GM19193 (cell line): ENCODE results near the gene MGAT5.

ENCODE experiments used
- POLR2A ChIP-seq: IDR thresholded peaks from 4 replicates; pipeline ENCODE4 v1.6.1; 2011; ENCODE audit not compliant: insufficient read depth, insufficient read length; ENCODE audit errors: extremely low read depth

The MGAT5 gene

DNA sequence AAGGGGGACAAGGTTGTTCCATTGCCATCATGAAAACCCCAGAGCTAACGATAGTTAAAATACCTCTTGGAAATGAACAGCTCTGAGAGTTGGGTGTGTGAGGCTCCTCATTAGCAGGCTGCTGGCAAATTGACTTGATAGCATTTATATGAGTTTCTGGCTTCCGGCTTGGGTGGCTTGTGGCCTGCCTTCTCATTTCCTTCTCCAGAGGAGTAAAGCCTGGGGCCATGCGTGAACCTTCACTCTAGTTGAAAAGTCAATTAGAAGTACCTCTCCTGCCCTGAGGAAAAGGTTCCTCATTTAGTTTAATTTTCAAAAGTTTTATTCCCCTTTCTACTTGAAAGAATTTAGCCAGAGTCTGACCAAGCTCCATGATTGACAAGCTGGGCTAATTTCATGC lies 67.1 kb downstream of the MGAT5 start:
- no peak for TF ChIP-seq POLR2A

DNA sequence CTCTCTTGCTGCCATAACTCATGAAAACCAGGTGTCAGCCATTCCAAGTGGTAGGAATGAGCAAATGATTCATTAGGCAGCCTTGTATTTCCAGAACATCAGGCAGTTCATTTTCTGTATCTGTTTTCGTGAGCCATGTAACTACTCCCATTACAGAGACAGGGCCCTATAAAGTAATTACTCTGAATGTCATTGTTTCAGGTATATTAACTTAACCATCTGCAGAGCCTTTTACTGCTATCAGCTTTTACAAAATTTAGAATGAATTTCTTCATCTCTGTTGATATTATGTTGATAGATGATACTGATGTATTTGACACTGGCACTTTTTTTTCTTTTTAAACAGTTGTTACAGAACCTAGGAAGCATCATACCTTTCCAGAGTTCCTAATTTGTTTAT lies 69.9 kb downstream of the MGAT5 start:
- TF ChIP-seq POLR2A = no peak

DNA sequence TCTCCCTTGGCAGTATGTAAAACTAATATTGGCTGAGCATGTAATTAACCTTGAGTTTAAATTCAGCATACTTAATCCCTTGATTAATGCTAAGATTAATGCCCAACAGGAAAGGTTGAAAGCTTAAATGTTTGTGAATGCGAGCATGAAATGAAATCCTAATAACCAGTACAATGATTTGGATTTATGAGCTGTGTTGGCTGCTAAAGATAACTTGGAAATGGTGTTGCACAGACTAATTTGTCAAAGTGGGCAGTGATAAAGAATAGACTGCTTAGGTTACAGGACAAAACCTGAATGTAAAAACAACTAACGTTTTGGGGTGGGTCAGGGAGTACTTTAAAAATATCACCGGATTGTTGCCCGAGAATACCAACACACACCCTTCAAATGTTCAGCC lies 70.6 kb downstream of the MGAT5 start:
- no peak for TF ChIP-seq POLR2A

DNA sequence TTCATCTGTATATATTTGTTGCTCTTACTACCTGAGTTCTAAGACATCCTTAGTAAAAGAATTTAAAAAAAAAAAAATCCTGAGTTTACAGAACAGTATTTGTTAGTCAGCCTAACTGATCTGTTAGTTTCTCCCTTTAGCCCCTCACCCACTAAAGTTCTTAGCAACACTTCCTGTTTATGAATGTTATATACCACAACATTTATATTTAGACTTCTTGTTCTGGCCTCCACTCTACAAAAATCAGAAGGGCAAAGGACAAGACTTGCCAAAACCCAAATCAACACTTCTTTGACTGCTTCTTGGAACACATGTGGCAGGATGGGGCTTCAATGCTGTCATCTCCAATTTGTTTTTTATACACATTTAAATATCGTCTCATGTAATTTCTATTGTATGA lies 71.1 kb downstream of the MGAT5 start:
- TF ChIP-seq POLR2A = no peak

DNA sequence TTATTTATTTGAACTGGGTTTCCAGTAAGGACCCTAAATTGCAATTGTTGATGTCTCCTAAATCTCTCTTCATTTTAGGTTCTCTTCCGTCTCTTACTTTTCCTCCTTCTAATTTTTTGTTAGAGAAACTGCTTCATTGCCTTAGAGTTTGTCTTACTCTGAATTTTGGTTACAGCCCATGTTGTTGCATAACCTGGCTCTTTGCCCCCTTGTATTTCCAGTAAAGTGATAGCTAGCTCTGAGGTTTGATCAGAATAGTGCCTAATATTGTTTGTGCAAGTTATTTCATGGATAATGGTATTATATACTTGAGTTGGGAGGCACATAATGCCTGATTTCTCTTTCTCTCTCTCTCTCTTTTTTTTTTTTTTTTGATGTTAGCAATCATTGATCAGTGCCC lies 71.8 kb downstream of the MGAT5 start:
- no peak for TF ChIP-seq POLR2A

DNA sequence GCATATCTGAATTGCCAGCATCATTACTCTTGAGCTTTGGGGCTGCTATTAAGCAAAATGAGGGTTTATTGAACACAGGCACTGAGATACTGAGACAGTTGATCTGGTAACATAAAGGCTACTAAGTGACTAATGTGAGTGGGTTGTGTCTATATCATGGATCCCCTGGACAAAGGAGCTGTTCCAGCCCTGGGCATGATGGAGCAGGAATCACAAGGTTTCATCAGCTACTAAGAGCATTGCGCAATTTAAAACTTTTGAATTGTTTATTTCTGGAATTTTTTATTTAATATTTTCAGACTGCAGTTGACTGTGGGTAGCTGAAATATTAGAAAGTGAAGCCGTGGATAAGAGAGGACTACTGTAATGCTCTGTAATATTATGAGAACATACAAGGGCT lies 73.5 kb downstream of the MGAT5 start:
- no peak for TF ChIP-seq POLR2A

DNA sequence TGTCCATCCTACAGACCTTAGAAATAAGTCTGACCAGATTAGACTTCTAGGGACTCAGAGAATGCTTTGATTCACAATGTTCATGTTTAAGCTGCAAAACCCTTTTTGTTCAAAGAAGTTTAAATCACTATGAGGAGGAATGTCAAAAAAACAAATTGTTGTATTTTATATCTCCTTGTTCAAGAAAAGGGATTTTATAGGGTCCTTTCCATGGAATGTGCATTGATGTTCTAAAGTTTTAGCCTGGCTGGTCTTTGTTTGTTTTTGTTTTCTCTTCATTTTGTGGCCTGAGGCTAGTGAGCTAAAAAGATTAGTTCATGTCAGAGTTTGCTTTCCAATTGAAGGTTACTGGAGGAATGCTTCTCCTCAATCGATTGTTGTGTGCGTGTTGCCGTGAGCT lies 77.2 kb downstream of the MGAT5 start:
- TF ChIP-seq POLR2A = no peak

DNA sequence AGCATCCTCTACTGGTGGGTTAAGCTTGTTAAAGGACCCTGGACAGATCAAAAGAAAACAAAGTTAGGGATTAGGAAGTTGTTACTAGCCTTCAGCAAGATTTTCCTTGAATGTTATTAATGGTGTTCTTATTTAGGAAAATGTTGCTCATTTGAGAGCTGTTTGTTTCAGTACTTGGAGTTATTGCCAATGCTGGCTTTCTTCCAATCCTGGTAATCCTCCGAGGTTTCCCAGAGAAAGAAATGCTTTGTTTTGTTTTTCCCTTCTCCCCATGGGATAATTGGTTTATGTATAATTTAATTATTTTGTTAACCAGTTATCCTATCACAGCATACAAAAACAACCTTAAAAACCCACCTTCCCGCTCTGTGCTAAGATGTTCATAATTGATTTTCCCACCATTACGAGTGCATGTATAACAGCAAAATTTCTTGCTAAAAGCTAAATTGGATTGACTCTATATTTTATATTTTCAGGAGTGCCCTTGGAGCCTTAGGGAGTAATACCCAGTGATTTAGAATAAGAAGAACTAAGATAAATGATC lies 79.8 kb downstream of the MGAT5 start:
- no peak for TF ChIP-seq POLR2A

DNA sequence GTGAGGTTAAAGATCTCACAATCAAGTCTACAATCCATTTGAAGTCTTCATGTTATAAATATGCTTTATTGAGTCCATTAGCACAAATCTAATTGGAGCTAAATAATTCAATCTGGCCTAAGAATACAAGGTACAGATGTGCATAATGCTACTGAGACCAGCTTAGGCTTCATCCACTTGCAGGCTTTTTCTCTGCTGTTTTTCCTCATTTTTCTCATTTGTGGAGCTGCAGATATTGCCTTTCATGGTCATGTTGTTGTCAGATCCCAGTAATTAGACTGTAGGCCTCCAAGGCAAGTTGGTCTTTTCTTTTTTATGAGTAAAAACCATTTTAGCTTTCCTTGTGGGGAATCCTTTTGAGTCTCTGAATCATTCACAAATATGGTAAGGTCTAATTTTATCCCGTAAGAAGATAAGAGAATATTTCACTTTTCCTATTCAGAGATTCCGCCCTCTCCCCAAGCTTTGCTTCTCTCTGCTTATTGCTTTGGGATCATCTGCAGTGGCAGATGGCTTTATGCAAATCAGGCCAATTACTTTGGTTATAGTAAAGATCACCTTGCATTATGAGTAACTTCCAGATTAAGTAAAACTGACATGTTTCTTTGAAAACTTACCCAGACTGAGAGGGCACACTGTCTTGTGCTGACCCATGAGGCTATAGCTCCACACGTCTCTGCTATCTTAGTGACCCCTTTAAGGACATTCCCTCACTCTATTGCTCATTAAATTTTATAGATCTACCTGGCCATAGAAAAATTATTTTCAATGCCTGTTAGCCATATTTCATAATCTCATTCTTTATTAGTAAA lies 80.9 kb downstream of the MGAT5 start:
- no peak for TF ChIP-seq POLR2A

DNA sequence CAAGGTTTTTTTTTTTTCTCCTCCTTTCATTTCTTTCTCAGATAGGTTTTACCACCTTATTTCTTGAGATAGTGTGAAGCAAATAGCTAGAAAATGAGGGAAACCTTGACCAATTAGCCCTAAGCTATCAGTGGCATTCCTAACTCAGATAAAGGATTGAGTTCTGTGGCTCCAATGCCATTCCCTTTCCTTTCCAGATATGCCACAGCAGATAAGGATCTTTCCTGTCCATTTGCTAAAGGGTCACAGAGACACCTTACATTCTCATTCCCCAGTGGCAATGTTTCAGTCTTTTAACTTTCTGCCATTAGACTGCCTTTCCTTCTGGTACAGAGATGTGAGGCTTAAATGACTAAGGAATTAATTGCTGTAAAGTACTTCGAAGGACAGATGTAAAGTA lies 81.7 kb downstream of the MGAT5 start:
- TF ChIP-seq POLR2A = no peak

DNA sequence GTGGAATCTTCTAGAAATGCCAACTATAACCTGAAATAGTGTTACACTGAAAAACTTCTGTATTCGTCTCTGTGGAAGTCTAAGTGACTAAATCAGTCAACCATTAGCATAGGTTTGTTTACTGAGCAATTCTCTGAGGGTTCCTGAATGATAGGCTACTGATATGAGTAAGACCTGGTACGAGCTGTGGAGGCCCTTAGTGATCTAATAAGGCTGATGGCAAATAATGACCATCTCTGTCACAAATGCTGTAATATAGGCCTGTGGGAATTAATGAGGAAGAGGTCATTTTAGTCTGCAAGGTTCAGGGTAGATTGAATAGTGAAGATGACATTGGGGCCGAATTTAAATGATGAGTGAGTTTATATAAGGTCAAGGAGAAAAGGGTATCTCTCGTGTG lies 82.5 kb downstream of the MGAT5 start:
- TF ChIP-seq POLR2A = no peak

DNA sequence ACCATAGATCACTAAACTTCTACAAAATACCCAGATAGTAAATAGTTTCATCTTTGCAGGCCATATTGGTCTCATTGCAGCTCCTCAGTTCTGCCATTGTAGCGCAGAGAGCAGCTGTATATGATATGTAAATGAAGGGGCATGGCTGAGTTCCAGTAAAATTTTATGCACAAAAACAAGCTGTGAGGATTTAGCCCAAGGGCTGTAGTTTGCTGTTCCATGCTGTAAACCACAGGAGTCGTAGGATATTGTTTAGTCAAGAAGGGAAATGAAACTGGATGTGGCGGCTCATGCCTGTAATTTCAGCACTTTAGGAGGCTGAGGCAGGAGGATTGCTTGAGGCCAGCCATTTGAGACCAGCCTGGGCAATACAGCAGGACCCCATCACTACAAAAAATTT lies 83.0 kb downstream of the MGAT5 start:
- TF ChIP-seq POLR2A = no peak

DNA sequence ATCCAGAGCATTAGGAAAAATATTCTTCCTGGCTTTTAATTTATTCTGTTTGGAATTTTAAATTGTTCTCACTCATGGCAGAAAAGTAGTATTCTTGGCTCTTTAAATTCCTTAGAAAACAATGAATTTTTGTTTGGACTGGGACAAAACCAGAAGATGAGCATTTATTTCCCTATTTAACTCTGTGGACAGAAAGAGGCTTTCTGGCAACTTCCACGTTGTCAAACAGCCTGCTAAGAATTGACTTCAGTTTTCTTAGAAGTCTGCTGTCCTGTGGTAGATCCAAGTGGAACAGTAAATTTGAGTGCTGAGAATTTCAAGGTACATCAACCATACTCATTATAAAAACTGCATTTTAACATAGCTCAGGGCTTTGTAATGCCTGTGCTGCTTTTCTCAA lies 83.8 kb downstream of the MGAT5 start:
- no peak for TF ChIP-seq POLR2A

DNA sequence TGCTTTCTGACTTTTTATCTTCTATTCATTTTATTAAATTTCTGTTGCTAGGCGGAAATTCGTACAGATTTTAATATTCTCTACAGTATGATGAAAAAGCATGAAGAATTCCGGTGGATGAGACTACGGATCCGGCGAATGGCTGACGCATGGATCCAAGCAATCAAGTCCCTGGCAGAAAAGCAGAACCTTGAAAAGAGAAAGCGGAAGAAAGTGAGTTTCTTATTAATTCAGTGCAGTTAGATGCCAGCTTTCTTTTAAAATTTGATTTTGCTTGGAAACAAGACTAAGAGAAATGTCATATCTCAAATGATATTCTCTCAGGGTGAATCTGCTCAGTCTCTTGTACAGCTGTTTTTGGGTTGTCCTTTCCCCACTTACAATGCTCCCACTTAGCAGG lies 84.3 kb downstream of the MGAT5 start:
- TF ChIP-seq POLR2A = no peak

DNA sequence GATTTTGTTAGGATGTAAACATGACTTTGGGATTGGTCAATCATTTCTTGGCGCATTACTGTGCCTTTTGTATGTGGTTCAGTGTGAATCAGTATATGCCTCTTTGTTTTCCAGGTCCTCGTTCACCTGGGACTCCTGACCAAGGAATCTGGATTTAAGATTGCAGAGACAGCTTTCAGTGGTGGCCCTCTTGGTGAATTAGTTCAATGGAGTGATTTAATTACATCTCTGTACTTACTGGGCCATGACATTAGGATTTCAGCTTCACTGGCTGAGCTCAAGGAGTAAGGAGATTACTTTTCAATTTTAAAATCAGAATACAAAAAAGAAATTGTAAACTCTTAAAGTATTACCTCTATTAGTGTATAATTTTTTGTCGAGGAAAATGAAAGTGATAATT lies 87.6 kb downstream of the MGAT5 start:
- TF ChIP-seq POLR2A = no peak

DNA sequence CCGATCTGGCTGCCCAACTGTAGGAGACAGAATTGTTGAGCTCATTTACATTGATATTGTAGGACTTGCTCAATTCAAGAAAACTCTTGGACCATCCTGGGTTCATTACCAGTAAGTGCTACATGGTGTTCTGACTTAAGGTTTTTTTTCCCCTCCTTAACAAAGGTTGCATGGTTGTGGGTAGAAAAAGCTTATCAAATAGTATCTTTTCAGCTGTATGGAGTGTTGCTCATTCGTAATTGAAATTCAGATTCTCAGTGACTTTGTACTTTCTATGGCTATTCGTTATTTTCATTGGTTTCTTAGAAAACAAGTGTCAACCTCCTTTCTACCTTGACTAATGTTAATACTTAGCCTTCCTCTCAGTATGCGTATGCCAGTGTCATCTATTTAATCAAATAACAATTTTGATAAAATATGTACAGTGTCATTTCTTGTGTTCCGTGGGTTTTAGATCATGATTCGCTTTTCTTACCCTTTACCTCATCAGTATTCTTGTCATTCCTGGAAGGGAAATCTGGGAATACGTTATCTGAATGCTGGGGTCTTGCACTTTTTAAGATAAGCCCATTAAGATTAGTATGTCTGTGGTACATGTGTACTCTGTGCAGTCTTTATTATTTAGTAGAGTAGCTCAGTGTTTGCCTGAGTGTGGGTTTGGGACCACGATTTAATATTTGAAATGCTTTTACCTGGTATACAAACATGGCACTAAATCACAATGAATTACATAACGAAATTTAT lies 91.3 kb downstream of the MGAT5 start:
- no peak for TF ChIP-seq POLR2A
